A673 (cell line): ENCODE results near the gene LRRC71. TPM values are rescaled to one million over a fixed set of nuclear protein-coding genes. Genes with fewer than 3 reads are reported as not detected.

Experiments
- BruUV-seq: library from RNA; stranded (reverse); fragments of 400-500 nt; replicated peaks from 2 replicates; lab custom pipeline; 2021; lab: Mats Ljungman, UMichigan
- CTCF ChIA-PET: fragments of 300-600 bp; sonication (Branson Sonifier 250); formaldehyde crosslinking; loops from one replicate; lab custom pipeline; 2022; ENCODE audit warnings: antibody characterized with exemption; lab: Charles Lee
- POLR2A ChIA-PET: fragments of 300-600 bp; sonication (Branson Sonifier 250); formaldehyde crosslinking; loops from one replicate; lab custom pipeline; 2022; ENCODE audit warnings: antibody characterized with exemption; ENCODE audit not compliant: low non-redundant PET; lab: Charles Lee
- DNase-seq: peaks from one replicate; pipeline ENCODE4 v3.0.0-alpha.2; 2015; ENCODE audit warnings: low spot score
- H3K27ac ChIP-seq: fragments of 200-600 bp; sonication (generic); 2 replicates; pipeline ENCODE4 v1.5.1; 2016; ENCODE audit warnings: mixed run types, low read depth, mild to moderate bottlenecking, mixed read lengths, antibody characterized with exemption, low read length; ENCODE audit not compliant: poor library complexity, severe bottlenecking
- H3K27me3 ChIP-seq: fragments of 200-600 bp; sonication (generic); replicated peaks from 2 replicates; pipeline ENCODE4 v1.6.1; 2017; ENCODE audit warnings: mixed run types, low read depth, mild to moderate bottlenecking, mixed read lengths, antibody characterized with exemption, low read length; ENCODE audit not compliant: insufficient read depth, poor library complexity
- H3K36me3 ChIP-seq: fragments of 200-600 bp; sonication (generic); 2 replicates; pipeline ENCODE4 v1.6.1; 2016; ENCODE audit warnings: mixed run types, mild to moderate bottlenecking, mixed read lengths, antibody characterized with exemption, low read length; ENCODE audit not compliant: insufficient read depth, poor library complexity, severe bottlenecking
- H3K4me1 ChIP-seq: fragments of 200-600 bp; sonication (generic); 2 replicates; pipeline ENCODE4 v1.6.1; 2017; ENCODE audit warnings: mixed run types, mild to moderate bottlenecking, mixed read lengths, antibody characterized with exemption, low read length; ENCODE audit not compliant: insufficient read depth, poor library complexity, severe bottlenecking
- H3K4me3 ChIP-seq: fragments of 200-600 bp; sonication (generic); 2 replicates; pipeline ENCODE4 v1.5.1; 2016; ENCODE audit warnings: low read depth, mixed run types, mild to moderate bottlenecking, mixed read lengths, low read length; ENCODE audit not compliant: poor library complexity, severe bottlenecking
- H3K9me3 ChIP-seq: fragments of 200-600 bp; sonication (generic); 2 replicates; pipeline ENCODE4 v1.6.1; 2016; ENCODE audit warnings: mixed run types, low read depth, mild to moderate bottlenecking, mixed read lengths, antibody characterized with exemption, low read length; ENCODE audit not compliant: poor library complexity, severe bottlenecking
- EZH2 ChIP-seq: fragments of 200-600 bp; sonication (generic); IDR thresholded peaks from 2 replicates; pipeline ENCODE4 v1.6.1; 2017; ENCODE audit warnings: borderline replicate concordance, low read depth, mild to moderate bottlenecking, mixed read lengths, antibody characterized with exemption, low read length; ENCODE audit not compliant: poor library complexity, severe bottlenecking
- intact Hi-C: fragments of 100-400 bp; cut with micrococcal nuclease; formaldehyde crosslinking; loops from one replicate; pipeline ENCODE4 v1.10.0; 2022; ENCODE audit not compliant: unreplicated experiment
- total RNA-seq: library from RNA; stranded (reverse); gene quantifications from 2 replicates; pipeline ENCODE4 v1.2.3, GENCODE V29; 2021
- TF ChIP-seq, protein P1 (sequence below): fragments of 300-800, 200-600 bp; sonication (generic); conservative IDR thresholded peaks from 2 replicates; pipeline ENCODE4 v1.5.1; 2017; ENCODE audit warnings: low read depth, mild to moderate bottlenecking, antibody characterized with exemption, low read length, moderate library complexity, mixed read lengths

Gene LRRC71
- total RNA-seq, 1 experiment from 2014 or later: not detected

GRCh38 chr1:156908541-156908940 is 11.9 kb upstream of the LRRC71 start:
- intact Hi-C loops: no loop called here
- POLR2A ChIA-PET: no interaction called here
- H3K4me1 ChIP-seq: no peaks in the 10 kb centered on the region
- no peaks in the 10 kb centered on the region for H3K9me3 ChIP-seq
- CTCF ChIA-PET: no interaction called here
- H3K27me3 ChIP-seq: no peaks in the 10 kb centered on the region
- DNase-seq: no peak
- no peak overlapping the region for H3K4me3 ChIP-seq
- TF ChIP-seq, protein P1, sequence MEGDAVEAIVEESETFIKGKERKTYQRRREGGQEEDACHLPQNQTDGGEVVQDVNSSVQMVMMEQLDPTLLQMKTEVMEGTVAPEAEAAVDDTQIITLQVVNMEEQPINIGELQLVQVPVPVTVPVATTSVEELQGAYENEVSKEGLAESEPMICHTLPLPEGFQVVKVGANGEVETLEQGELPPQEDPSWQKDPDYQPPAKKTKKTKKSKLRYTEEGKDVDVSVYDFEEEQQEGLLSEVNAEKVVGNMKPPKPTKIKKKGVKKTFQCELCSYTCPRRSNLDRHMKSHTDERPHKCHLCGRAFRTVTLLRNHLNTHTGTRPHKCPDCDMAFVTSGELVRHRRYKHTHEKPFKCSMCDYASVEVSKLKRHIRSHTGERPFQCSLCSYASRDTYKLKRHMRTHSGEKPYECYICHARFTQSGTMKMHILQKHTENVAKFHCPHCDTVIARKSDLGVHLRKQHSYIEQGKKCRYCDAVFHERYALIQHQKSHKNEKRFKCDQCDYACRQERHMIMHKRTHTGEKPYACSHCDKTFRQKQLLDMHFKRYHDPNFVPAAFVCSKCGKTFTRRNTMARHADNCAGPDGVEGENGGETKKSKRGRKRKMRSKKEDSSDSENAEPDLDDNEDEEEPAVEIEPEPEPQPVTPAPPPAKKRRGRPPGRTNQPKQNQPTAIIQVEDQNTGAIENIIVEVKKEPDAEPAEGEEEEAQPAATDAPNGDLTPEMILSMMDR: no peak
- TF ChIP-seq EZH2: no peak
- BruUV-seq: no TSS peak
- H3K27ac ChIP-seq: no peak overlapping the region
- H3K36me3 ChIP-seq: no peaks in the 10 kb centered on the region

DNA sequence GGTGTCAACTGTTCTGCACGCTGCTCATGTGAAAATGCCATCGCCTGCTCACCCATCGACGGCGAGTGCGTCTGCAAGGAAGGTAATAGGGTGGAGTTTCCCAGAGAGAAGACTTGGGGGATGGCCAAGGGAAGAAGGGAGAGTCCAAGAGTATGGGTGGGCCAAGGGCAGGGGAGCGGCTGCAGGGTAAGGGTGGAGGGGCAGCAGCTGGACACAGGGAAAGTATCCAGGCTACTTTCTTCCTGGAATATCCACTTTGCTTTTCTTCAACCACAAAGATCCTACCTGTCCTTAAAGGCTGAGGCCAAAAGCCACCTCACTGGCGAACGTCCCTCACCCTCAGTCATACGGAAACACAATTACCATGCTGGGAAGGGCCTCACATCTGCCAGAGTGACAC is 11.5 kb upstream of the LRRC71 start:
- DNase-seq: no peak
- no peak overlapping the region for H3K4me3 ChIP-seq
- ChIA-PET CTCF (no interaction called here), POLR2A (no interaction called here)
- H3K9me3 ChIP-seq: no peaks in the 10 kb centered on the region
- TF ChIP-seq, protein P1: no peak
- no peak for TF ChIP-seq EZH2
- H3K4me1 ChIP-seq: no peaks in the 10 kb centered on the region
- H3K27me3 ChIP-seq: no peaks in the 10 kb centered on the region
- H3K27ac ChIP-seq: no peak overlapping the region
- BruUV-seq: no TSS peak
- intact Hi-C loops: no loop called here
- no peaks in the 10 kb centered on the region for H3K36me3 ChIP-seq

- no peak for DNase-seq
- TF ChIP-seq, protein P1: no peak
- TF ChIP-seq EZH2: no peak
- Histone ChIP-seq H3K27ac (no peak overlapping the region), H3K4me3 (no peak overlapping the region), H3K36me3 (no peaks in the 10 kb centered on the region), H3K27me3 (no peaks in the 10 kb centered on the region), H3K9me3 (no peaks in the 10 kb centered on the region), H3K4me1 (no peaks in the 10 kb centered on the region)
- CTCF ChIA-PET: interaction anchor here (1.2 kb wide), 1 partner anchor 14 kb away, joined by 4 read pairs; no protein-coding TSS in a partner anchor
- POLR2A ChIA-PET: no interaction called here
- intact Hi-C loops: loop anchor here (5.0 kb wide), 1 partner anchor 163 kb away; no protein-coding TSS in a partner anchor
- no TSS peak for BruUV-seq
Measured at GRCh38 chr1:156909671-156910070, 10.8 kb upstream of the LRRC71 start.
